GM23338 (cell line): Measurements from ENCODE around the gene CAMTA1. TPM values are rescaled to one million over a fixed set of nuclear protein-coding genes. Genes with fewer than 3 reads are reported as not detected.

Experiments used
- ATAC-seq: fragments of 200-7000 bp; cut with Tn5 transposase; 3 replicates; pipeline ENCODE4 v1.9.1; 2020
- DNase-seq: peaks from one replicate; pipeline ENCODE4 v3.0.0-alpha.2; 2015; ENCODE audit warnings: low spot score
- H2AFZ ChIP-seq: fragments of 200-600 bp; sonication (generic); 2 replicates; pipeline ENCODE4 v1.8.0; 2016; ENCODE audit warnings: antibody characterized with exemption, mild to moderate bottlenecking, moderate library complexity
- H3F3A ChIP-seq: fragments of 200-600 bp; sonication (generic); replicated peaks from 2 replicates; pipeline ENCODE4 v1.8.0; 2017; ENCODE audit warnings: antibody characterized with exemption, mixed run types, low read depth
- H3K27ac ChIP-seq: fragments of 200-600 bp; sonication (generic); 2 replicates; pipeline ENCODE4 v1.6.1; 2016; ENCODE audit warnings: low read depth
- H3K27me3 ChIP-seq: fragments of 200-600 bp; sonication (generic); 2 replicates; pipeline ENCODE4 v1.8.0; 2016; ENCODE audit warnings: mild to moderate bottlenecking, mixed run types, moderate library complexity; ENCODE audit not compliant: insufficient read depth
- H3K36me3 ChIP-seq: fragments of 200-600 bp; sonication (generic); 2 replicates; pipeline ENCODE4 v1.8.0; 2016; ENCODE audit warnings: mild to moderate bottlenecking; ENCODE audit not compliant: insufficient read depth
- H3K4me1 ChIP-seq: fragments of 200-600 bp; sonication (generic); 2 replicates; pipeline ENCODE4 v1.8.0; 2016; ENCODE audit warnings: mild to moderate bottlenecking, moderate library complexity; ENCODE audit not compliant: insufficient read depth
- H3K4me2 ChIP-seq: fragments of 200-600 bp; sonication (generic); 2 replicates; pipeline ENCODE4 v1.7.1; 2017; ENCODE audit warnings: mixed run types
- H3K4me3 ChIP-seq: fragments of 200-600 bp; sonication (generic); 2 replicates; pipeline ENCODE4 v1.6.1; 2016; ENCODE audit warnings: mixed run types
- H3K79me2 ChIP-seq: fragments of 200-600 bp; sonication (generic); replicated peaks from 2 replicates; pipeline ENCODE4 v1.8.0; 2017; ENCODE audit warnings: mild to moderate bottlenecking; ENCODE audit not compliant: insufficient read depth
- H3K9me2 ChIP-seq: fragments of 200-600 bp; sonication (generic); 2 replicates; pipeline ENCODE4 v1.8.0; 2017; ENCODE audit not compliant: insufficient read depth
- H4K20me1 ChIP-seq: fragments of 200-600 bp; sonication (generic); replicated peaks from 2 replicates; pipeline ENCODE4 v1.8.0; 2017; ENCODE audit warnings: mild to moderate bottlenecking; ENCODE audit not compliant: insufficient read depth
- H3K27ac Mint-ChIP-seq: 2 replicates; pipeline ENCODE4 v1.8.0; 2020; ENCODE audit warnings: inconsistent platforms, mild to moderate bottlenecking, moderate library complexity, mixed read lengths
- H3K27me3 Mint-ChIP-seq: 3 replicates; pipeline ENCODE4 v1.8.0; 2022; ENCODE audit warnings: low read depth, mild to moderate bottlenecking, moderate library complexity, mixed read lengths, inconsistent platforms; ENCODE audit not compliant: insufficient read depth, poor library complexity
- H3K36me3 Mint-ChIP-seq: 3 replicates; pipeline ENCODE4 v1.8.0; 2021; ENCODE audit warnings: low read depth, mild to moderate bottlenecking, inconsistent platforms, moderate library complexity, mixed read lengths
- H3K4me1 Mint-ChIP-seq: 3 replicates; pipeline ENCODE4 v1.8.0; 2020; ENCODE audit warnings: mild to moderate bottlenecking, inconsistent platforms, mixed read lengths
- H3K4me3 Mint-ChIP-seq: 3 replicates; pipeline ENCODE4 v1.8.0; 2021; ENCODE audit warnings: moderate library complexity, mild to moderate bottlenecking, inconsistent platforms, mixed read lengths
- H3K9me3 Mint-ChIP-seq: 3 replicates; pipeline ENCODE4 v1.8.0; 2020; ENCODE audit warnings: moderate library complexity, mild to moderate bottlenecking, inconsistent platforms, mixed read lengths
- CREB1 ChIP-seq: fragments of 250-450 bp; sonication (Bioruptor Pico); IDR thresholded peaks from 2 replicates; pipeline ENCODE4 v1.5.0; 2020; ENCODE audit warnings: low read depth, mild to moderate bottlenecking, moderate library complexity
- EZH2 ChIP-seq: fragments of 200-600 bp; sonication (generic); IDR thresholded peaks from one replicate; pipeline ENCODE4 v1.8.0; 2017; ENCODE audit warnings: antibody characterized with exemption, mild to moderate bottlenecking, low read depth; ENCODE audit not compliant: unreplicated experiment
- EZH2phosphoT487 ChIP-seq: fragments of 200-600 bp; sonication (generic); IDR thresholded peaks from one replicate; pipeline ENCODE4 v1.8.1; 2018; ENCODE audit warnings: antibody characterized with exemption; ENCODE audit not compliant: unreplicated experiment
- JUNB ChIP-seq: IDR thresholded peaks from one replicate; pipeline ENCODE4 v1.6.1; 2016; ENCODE audit warnings: antibody characterized with exemption; ENCODE audit not compliant: unreplicated experiment
- POLR2AphosphoS5 ChIP-seq: IDR thresholded peaks from 2 replicates; pipeline ENCODE4 v1.6.1; 2016; ENCODE audit warnings: antibody characterized with exemption, low read depth
- STAT1 ChIP-seq: IDR thresholded peaks from one replicate; pipeline ENCODE4 v1.6.1; 2016; ENCODE audit warnings: antibody characterized with exemption; ENCODE audit not compliant: unreplicated experiment
- ZNF114 ChIP-seq: fragments of 250-450 bp; sonication (Bioruptor Pico); IDR thresholded peaks from 2 replicates; pipeline ENCODE4 v1.5.0; 2020; ENCODE audit warnings: mild to moderate bottlenecking, moderate library complexity
- ZNF331 ChIP-seq: fragments of 250-450 bp; sonication (Bioruptor Pico); IDR thresholded peaks from 2 replicates; pipeline ENCODE4 v1.5.0; 2020; ENCODE audit warnings: low read depth, mild to moderate bottlenecking, moderate library complexity
- polyA plus RNA-seq: library from polyadenylated mRNA; unstranded; fragments of >200 nt; fragmentation: Nextera tagmentation; extraction: Ambion mirVana; gene quantifications from 2 replicates; pipeline ENCODE4 v1.2.1, GENCODE V29; 2016
- total RNA-seq: library from RNA; depleted of rRNA; stranded (reverse); fragments of >200 nt; shearing (Covaris generic); gene quantifications from 2 replicates; pipeline ENCODE4 v1.2.3, GENCODE V29; 2014
- TF ChIP-seq, protein P1 (sequence below): IDR thresholded peaks from 2 replicates; pipeline ENCODE4 v1.6.1; 2016; ENCODE audit warnings: antibody characterized with exemption
- TF ChIP-seq, protein P2 (sequence below): IDR thresholded peaks from one replicate; pipeline ENCODE4 v1.6.1; 2018; ENCODE audit warnings: antibody characterized with exemption; ENCODE audit not compliant: unreplicated experiment
- TF ChIP-seq, protein P3 (sequence below): fragments of 250-450 bp; sonication (Bioruptor Pico); IDR thresholded peaks from 2 replicates; pipeline ENCODE4 v1.5.0; 2020; ENCODE audit warnings: mild to moderate bottlenecking, moderate library complexity

CAMTA1 gene
- total and polyA plus RNA-seq, 2 experiments from 2014 or later: 115 to 519 TPM

DNA sequence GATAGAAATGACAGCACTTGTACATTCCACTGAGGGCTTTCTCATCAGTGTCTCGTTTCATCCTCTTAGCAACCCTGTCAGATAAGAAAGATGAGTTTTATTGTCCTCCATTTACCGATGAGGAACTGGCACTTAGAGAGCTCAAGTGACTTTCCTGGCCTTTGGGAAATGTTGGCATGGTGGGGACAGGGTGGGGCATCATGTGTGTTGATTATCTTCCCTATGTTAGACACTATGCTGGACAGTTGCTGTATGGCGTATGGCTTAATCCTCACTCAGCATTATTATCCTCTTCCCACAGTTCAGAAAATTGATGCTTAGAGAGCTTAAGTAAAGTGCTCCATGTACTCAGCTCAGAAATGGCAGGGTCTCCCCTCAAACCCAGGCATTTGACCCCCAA, 163.2 kb downstream of the CAMTA1 start:
- H3K36me3 Mint-ChIP-seq: no peaks in the 10 kb centered on the region
- no peak for DNase-seq
- no peak overlapping the region for H3K4me3 Mint-ChIP-seq
- H2AFZ ChIP-seq: no peak overlapping the region
- H3K9me3 Mint-ChIP-seq: no peaks in the 10 kb centered on the region
- no peaks in the 10 kb centered on the region for H3K4me1 Mint-ChIP-seq
- no peaks in the 10 kb centered on the region for H4K20me1 ChIP-seq
- no peaks in the 10 kb centered on the region for H3K36me3 ChIP-seq
- no peak overlapping the region for H3K4me3 ChIP-seq
- H3K4me2 ChIP-seq: no peak overlapping the region
- H3K27me3 ChIP-seq: no peaks in the 10 kb centered on the region
- no peaks in the 10 kb centered on the region for H3K79me2 ChIP-seq
- no peak for TF ChIP-seq EZH2
- no peaks in the 10 kb centered on the region for H3K9me2 ChIP-seq
- no peak overlapping the region for H3K27ac ChIP-seq
- peaks cover 4% of the 10 kb centered on the region for H3K27me3 Mint-ChIP-seq
- H3K4me1 ChIP-seq: no peaks in the 10 kb centered on the region
- no peaks in the 10 kb centered on the region for H3F3A ChIP-seq
- no peak overlapping the region for H3K27ac Mint-ChIP-seq
- ATAC-seq: no peak

DNA sequence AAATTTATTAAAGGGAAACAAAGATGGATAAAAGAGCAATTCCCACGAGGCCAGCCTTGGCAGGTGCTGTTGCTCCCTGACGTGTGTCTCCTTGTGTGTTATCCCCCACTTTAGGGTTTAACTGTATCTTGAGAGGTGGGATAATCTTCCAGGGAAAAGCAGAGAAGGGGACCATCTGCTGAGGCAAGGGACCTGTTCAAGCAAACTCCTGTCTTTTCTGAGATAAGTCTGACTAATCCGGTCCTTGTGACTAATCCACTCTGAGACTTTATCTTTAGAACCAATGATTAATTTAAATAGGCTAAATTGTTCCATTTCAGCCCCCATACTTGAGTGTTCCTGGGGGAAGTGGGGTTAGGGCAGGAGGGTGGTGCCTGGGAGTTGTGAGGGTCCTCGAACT, 163.6 kb downstream of the CAMTA1 start:
- Mint-ChIP-seq H3K27me3 (peaks cover 3% of the 10 kb centered on the region), H3K36me3 (no peaks in the 10 kb centered on the region), H3K4me3 (no peak overlapping the region), H3K4me1 (no peaks in the 10 kb centered on the region), H3K27ac (no peak overlapping the region), H3K9me3 (no peaks in the 10 kb centered on the region)
- TF ChIP-seq, protein P1, sequence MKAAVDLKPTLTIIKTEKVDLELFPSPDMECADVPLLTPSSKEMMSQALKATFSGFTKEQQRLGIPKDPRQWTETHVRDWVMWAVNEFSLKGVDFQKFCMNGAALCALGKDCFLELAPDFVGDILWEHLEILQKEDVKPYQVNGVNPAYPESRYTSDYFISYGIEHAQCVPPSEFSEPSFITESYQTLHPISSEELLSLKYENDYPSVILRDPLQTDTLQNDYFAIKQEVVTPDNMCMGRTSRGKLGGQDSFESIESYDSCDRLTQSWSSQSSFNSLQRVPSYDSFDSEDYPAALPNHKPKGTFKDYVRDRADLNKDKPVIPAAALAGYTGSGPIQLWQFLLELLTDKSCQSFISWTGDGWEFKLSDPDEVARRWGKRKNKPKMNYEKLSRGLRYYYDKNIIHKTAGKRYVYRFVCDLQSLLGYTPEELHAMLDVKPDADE: no peak
- TF ChIP-seq ZNF331 (CRISPR knock-in tag) (no peak), JUNB (no peak), CREB1 (no peak), EZH2phosphoT487 (no peak), EZH2 (no peak), POLR2AphosphoS5 (no peak), ZNF114 (CRISPR knock-in tag) (no peak), STAT1 (no peak)
- TF ChIP-seq, protein P2, sequence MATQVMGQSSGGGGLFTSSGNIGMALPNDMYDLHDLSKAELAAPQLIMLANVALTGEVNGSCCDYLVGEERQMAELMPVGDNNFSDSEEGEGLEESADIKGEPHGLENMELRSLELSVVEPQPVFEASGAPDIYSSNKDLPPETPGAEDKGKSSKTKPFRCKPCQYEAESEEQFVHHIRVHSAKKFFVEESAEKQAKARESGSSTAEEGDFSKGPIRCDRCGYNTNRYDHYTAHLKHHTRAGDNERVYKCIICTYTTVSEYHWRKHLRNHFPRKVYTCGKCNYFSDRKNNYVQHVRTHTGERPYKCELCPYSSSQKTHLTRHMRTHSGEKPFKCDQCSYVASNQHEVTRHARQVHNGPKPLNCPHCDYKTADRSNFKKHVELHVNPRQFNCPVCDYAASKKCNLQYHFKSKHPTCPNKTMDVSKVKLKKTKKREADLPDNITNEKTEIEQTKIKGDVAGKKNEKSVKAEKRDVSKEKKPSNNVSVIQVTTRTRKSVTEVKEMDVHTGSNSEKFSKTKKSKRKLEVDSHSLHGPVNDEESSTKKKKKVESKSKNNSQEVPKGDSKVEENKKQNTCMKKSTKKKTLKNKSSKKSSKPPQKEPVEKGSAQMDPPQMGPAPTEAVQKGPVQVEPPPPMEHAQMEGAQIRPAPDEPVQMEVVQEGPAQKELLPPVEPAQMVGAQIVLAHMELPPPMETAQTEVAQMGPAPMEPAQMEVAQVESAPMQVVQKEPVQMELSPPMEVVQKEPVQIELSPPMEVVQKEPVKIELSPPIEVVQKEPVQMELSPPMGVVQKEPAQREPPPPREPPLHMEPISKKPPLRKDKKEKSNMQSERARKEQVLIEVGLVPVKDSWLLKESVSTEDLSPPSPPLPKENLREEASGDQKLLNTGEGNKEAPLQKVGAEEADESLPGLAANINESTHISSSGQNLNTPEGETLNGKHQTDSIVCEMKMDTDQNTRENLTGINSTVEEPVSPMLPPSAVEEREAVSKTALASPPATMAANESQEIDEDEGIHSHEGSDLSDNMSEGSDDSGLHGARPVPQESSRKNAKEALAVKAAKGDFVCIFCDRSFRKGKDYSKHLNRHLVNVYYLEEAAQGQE: no peak
- TF ChIP-seq, protein P3, sequence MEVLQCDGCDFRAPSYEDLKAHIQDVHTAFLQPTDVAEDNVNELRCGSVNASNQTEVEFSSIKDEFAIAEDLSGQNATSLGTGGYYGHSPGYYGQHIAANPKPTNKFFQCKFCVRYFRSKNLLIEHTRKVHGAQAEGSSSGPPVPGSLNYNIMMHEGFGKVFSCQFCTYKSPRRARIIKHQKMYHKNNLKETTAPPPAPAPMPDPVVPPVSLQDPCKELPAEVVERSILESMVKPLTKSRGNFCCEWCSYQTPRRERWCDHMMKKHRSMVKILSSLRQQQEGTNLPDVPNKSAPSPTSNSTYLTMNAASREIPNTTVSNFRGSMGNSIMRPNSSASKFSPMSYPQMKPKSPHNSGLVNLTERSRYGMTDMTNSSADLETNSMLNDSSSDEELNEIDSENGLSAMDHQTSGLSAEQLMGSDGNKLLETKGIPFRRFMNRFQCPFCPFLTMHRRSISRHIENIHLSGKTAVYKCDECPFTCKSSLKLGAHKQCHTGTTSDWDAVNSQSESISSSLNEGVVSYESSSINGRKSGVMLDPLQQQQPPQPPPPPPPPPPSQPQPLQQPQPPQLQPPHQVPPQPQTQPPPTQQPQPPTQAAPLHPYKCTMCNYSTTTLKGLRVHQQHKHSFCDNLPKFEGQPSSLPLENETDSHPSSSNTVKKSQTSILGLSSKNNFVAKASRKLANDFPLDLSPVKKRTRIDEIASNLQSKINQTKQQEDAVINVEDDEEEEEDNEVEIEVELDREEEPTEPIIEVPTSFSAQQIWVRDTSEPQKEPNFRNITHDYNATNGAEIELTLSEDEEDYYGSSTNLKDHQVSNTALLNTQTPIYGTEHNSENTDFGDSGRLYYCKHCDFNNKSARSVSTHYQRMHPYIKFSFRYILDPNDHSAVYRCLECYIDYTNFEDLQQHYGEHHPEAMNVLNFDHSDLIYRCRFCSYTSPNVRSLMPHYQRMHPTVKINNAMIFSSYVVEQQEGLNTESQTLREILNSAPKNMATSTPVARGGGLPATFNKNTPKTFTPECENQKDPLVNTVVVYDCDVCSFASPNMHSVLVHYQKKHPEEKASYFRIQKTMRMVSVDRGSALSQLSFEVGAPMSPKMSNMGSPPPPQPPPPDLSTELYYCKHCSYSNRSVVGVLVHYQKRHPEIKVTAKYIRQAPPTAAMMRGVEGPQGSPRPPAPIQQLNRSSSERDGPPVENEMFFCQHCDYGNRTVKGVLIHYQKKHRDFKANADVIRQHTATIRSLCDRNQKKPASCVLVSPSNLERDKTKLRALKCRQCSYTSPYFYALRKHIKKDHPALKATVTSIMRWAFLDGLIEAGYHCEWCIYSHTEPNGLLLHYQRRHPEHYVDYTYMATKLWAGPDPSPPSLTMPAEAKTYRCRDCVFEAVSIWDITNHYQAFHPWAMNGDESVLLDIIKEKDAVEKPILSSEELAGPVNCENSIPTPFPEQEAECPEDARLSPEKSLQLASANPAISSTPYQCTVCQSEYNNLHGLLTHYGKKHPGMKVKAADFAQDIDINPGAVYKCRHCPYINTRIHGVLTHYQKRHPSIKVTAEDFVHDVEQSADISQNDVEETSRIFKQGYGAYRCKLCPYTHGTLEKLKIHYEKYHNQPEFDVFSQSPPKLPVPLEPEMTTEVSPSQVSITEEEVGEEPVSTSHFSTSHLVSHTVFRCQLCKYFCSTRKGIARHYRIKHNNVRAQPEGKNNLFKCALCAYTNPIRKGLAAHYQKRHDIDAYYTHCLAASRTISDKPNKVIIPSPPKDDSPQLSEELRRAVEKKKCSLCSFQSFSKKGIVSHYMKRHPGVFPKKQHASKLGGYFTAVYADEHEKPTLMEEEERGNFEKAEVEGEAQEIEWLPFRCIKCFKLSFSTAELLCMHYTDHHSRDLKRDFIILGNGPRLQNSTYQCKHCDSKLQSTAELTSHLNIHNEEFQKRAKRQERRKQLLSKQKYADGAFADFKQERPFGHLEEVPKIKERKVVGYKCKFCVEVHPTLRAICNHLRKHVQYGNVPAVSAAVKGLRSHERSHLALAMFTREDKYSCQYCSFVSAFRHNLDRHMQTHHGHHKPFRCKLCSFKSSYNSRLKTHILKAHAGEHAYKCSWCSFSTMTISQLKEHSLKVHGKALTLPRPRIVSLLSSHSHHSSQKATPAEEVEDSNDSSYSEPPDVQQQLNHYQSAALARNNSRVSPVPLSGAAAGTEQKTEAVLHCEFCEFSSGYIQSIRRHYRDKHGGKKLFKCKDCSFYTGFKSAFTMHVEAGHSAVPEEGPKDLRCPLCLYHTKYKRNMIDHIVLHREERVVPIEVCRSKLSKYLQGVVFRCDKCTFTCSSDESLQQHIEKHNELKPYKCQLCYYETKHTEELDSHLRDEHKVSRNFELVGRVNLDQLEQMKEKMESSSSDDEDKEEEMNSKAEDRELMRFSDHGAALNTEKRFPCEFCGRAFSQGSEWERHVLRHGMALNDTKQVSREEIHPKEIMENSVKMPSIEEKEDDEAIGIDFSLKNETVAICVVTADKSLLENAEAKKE (CRISPR knock-in tag): no peak
- Histone ChIP-seq H4K20me1 (no peaks in the 10 kb centered on the region), H2AFZ (no peak overlapping the region), H3K9me2 (no peaks in the 10 kb centered on the region), H3F3A (no peaks in the 10 kb centered on the region), H3K79me2 (no peaks in the 10 kb centered on the region), H3K4me3 (no peak overlapping the region), H3K27me3 (no peaks in the 10 kb centered on the region), H3K27ac (no peak overlapping the region), H3K36me3 (no peaks in the 10 kb centered on the region), H3K4me2 (no peak overlapping the region), H3K4me1 (no peaks in the 10 kb centered on the region)
- no peak for ATAC-seq
- no peak for DNase-seq
